COLO668 (cell line): Measurements from ENCODE around the gene C22orf23.

Source experiments
- DNase-seq: peaks from one replicate; lab custom pipeline; 2025; ENCODE audit not compliant: unreplicated experiment; lab: John Stamatoyannopoulos, UW

Gene C22orf23

GRCh38 chr22:37905534-37906363 lies 47.7 kb downstream of the C22orf23 start, which contains the start of gene MICALL1:
TSS of gene MICALL1 (plus strand) at chr22:37906297. CDS start at chr22:37906423, 126 bp downstream.
- peak; percentile 88 for DNase-seq

GRCh38 chr22:37904572-37905533 lies 48.5 kb downstream of the C22orf23 start:
- no peak for DNase-seq

- no peak for DNase-seq
These were observed 54.8 kb downstream of the C22orf23 start for GRCh38 chr22:37898441-37899181.

GRCh38 chr22:37897807-37898206 lies 55.6 kb downstream of the C22orf23 start:
- DNase-seq, result no peak

- DNase-seq, result no peak
These were observed 56.5 kb downstream of the C22orf23 start for GRCh38 chr22:37896939-37897338.

- DNase-seq, result peak; percentile 50
These were observed 57.2 kb downstream of the C22orf23 start for GRCh38 chr22:37896181-37896592.

- DNase-seq, result no peak
These were observed 58.3 kb downstream of the C22orf23 start for GRCh38 chr22:37894939-37895670.

- DNase-seq, result no peak
These were observed 59.8 kb downstream of the C22orf23 start for GRCh38 chr22:37893583-37893983.
